H9 (cell line): Measurements from ENCODE around the gene ASCC2. TPM values are rescaled to one million over a fixed set of nuclear protein-coding genes. Genes with fewer than 3 reads are reported as not detected.

ENCODE experiments used
- DNase-seq: peaks from one replicate; pipeline ENCODE4 v3.0.0-alpha.2; 2017
- H2AFZ ChIP-seq: one replicate; pipeline ENCODE4 v1.6.1; 2013; ENCODE audit warnings: mild to moderate bottlenecking, low read length, control low read depth, moderate library complexity
- H2AK5ac ChIP-seq: 2 replicates; pipeline ENCODE4 v1.6.1; 2013; ENCODE audit warnings: low read length, control low read depth, mixed read lengths; ENCODE audit not compliant: insufficient read length
- H2BK120ac ChIP-seq: one replicate; pipeline ENCODE4 v1.6.1; 2013; ENCODE audit warnings: low read depth, mild to moderate bottlenecking, low read length, control low read depth, inconsistent platforms; ENCODE audit not compliant: poor library complexity, severe bottlenecking
- H2BK12ac ChIP-seq: 2 replicates; pipeline ENCODE4 v1.6.1; 2013; ENCODE audit warnings: low read length, control low read depth, mixed read lengths, low read depth; ENCODE audit not compliant: insufficient read length
- H2BK15ac ChIP-seq: 2 replicates; pipeline ENCODE4 v1.6.1; 2013; ENCODE audit warnings: low read depth, low read length, control low read depth
- H2BK20ac ChIP-seq: one replicate; pipeline ENCODE4 v1.6.1; 2013; ENCODE audit warnings: low read depth, mild to moderate bottlenecking, low read length, control low read depth, inconsistent platforms; ENCODE audit not compliant: poor library complexity, severe bottlenecking
- H2BK5ac ChIP-seq: 2 replicates; pipeline ENCODE4 v1.6.1; 2013; ENCODE audit warnings: low read length, control low read depth, mixed read lengths; ENCODE audit not compliant: insufficient read length
- H3K14ac ChIP-seq: 2 replicates; pipeline ENCODE4 v1.6.1; 2013; ENCODE audit warnings: low read length, control low read depth; ENCODE audit not compliant: insufficient read depth
- H3K18ac ChIP-seq: 2 replicates; pipeline ENCODE4 v1.6.1; 2013; ENCODE audit warnings: low read depth, mild to moderate bottlenecking, mixed read lengths, low read length, control low read depth; ENCODE audit not compliant: insufficient read length
- H3K23ac ChIP-seq: 2 replicates; pipeline ENCODE4 v1.6.1; 2013; ENCODE audit warnings: low read length, control low read depth, mixed read lengths, low read depth; ENCODE audit not compliant: insufficient read length
- H3K23me2 ChIP-seq: 2 replicates; pipeline ENCODE4 v1.6.1; 2013; ENCODE audit warnings: low read depth, mild to moderate bottlenecking, mixed read lengths, low read length, control low read depth; ENCODE audit not compliant: insufficient read length, poor library complexity, severe bottlenecking
- H3K27ac ChIP-seq: 2 replicates; pipeline ENCODE4 v1.5.1; 2013; ENCODE audit warnings: low read length, control low read depth, mixed read lengths, low read depth; ENCODE audit not compliant: insufficient read length
- H3K27me3 ChIP-seq: 2 replicates; pipeline ENCODE4 v1.6.1; 2013; ENCODE audit warnings: low read length, control low read depth, inconsistent platforms; ENCODE audit not compliant: insufficient read depth
- H3K4ac ChIP-seq: 2 replicates; pipeline ENCODE4 v1.6.1; 2013; ENCODE audit warnings: low read depth, mild to moderate bottlenecking, control low read depth, inconsistent platforms, low read length, moderate library complexity
- H3K4me1 ChIP-seq: 2 replicates; pipeline ENCODE4 v1.6.1; 2013; ENCODE audit warnings: low read length, control low read depth, inconsistent platforms; ENCODE audit not compliant: insufficient read depth
- H3K4me2 ChIP-seq: 2 replicates; pipeline ENCODE4 v1.6.1; 2013; ENCODE audit warnings: low read length, control low read depth, mixed read lengths; ENCODE audit not compliant: insufficient read length, insufficient read depth
- H3K56ac ChIP-seq: 2 replicates; pipeline ENCODE4 v1.6.1; 2013; ENCODE audit warnings: low read depth, mild to moderate bottlenecking, mixed read lengths, low read length, control low read depth; ENCODE audit not compliant: insufficient read length
- H3K79me1 ChIP-seq: 2 replicates; pipeline ENCODE4 v1.6.1; 2013; ENCODE audit warnings: low read depth, mild to moderate bottlenecking, moderate library complexity, low read length, control low read depth, inconsistent platforms; ENCODE audit not compliant: insufficient read depth, poor library complexity, severe bottlenecking
- H3K79me2 ChIP-seq: 2 replicates; pipeline ENCODE4 v1.6.1; 2013; ENCODE audit warnings: low read length, control low read depth, inconsistent platforms; ENCODE audit not compliant: insufficient read depth
- H3K9ac ChIP-seq: 2 replicates; pipeline ENCODE4 v1.6.1; 2013; ENCODE audit warnings: low read length, control low read depth, mixed read lengths; ENCODE audit not compliant: insufficient read length; ENCODE audit errors: extremely low read depth
- H3K9me3 ChIP-seq: one replicate; pipeline ENCODE4 v1.6.1; 2013; ENCODE audit warnings: low read depth, low read length, inconsistent platforms; ENCODE audit not compliant: control insufficient read depth
- H3T11ph ChIP-seq: one replicate; pipeline ENCODE4 v1.6.1; 2013; ENCODE audit warnings: mild to moderate bottlenecking, low read length, control low read depth, inconsistent platforms
- H4K20me1 ChIP-seq: one replicate; pipeline ENCODE4 v1.6.1; 2013; ENCODE audit not compliant: control insufficient read depth, insufficient read length, insufficient read depth
- H4K5ac ChIP-seq: 2 replicates; pipeline ENCODE4 v1.6.1; 2013; ENCODE audit warnings: low read depth, mild to moderate bottlenecking, mixed read lengths, low read length, control low read depth; ENCODE audit not compliant: insufficient read length
- H4K8ac ChIP-seq: replicated peaks from 2 replicates; pipeline ENCODE4 v1.6.1; 2013; ENCODE audit warnings: low read length, control low read depth, mixed read lengths, low read depth; ENCODE audit not compliant: insufficient read length
- H4K91ac ChIP-seq: 2 replicates; pipeline ENCODE4 v1.6.1; 2013; ENCODE audit warnings: low read depth, mild to moderate bottlenecking, moderate library complexity, mixed read lengths, low read length, control low read depth; ENCODE audit not compliant: insufficient read length
- H3K27ac Mint-ChIP-seq, 3 experiments: 2 replicates in 2 of 3; 3 replicates in 1 of 3; pipeline ENCODE4 v1.8.0; 2020 to 2021; ENCODE audit warnings: mixed read lengths in 3 of 3, mild to moderate bottlenecking in 1 of 3, moderate library complexity in 1 of 3
- H3K27me3 Mint-ChIP-seq: 2 replicates; pipeline ENCODE4 v1.8.0; 2021; ENCODE audit warnings: low read depth, mild to moderate bottlenecking, moderate library complexity, mixed read lengths
- H3K36me3 Mint-ChIP-seq, 3 experiments: 2 replicates in 2 of 3; 3 replicates in 1 of 3; pipeline ENCODE4 v1.8.0; 2020 to 2021; ENCODE audit warnings: low read depth in 3 of 3, mixed read lengths in 3 of 3; ENCODE audit not compliant: insufficient read depth in 1 of 3
- H3K4me1 Mint-ChIP-seq, 2 experiments: 2 replicates each; pipeline ENCODE4 v1.8.0; 2020; ENCODE audit warnings: mixed read lengths in 2 of 2
- H3K4me3 Mint-ChIP-seq, 2 experiments: 2 replicates in 1 of 2; 3 replicates in 1 of 2; pipeline ENCODE4 v1.8.0; 2020 to 2021; ENCODE audit warnings: mild to moderate bottlenecking in 2 of 2, mixed read lengths in 2 of 2, moderate library complexity in 1 of 2
- H3K9me3 Mint-ChIP-seq, 2 experiments: 2 replicates in 1 of 2; 3 replicates in 1 of 2; pipeline ENCODE4 v1.8.0; 2020; ENCODE audit warnings: mild to moderate bottlenecking in 2 of 2, mixed read lengths in 2 of 2, moderate library complexity in 1 of 2
- CTCF ChIP-seq: fragments of 200-600 bp; sonication (generic); conservative IDR thresholded peaks from 3 replicates; pipeline ENCODE4 v1.8.0; 2021; ENCODE audit warnings: antibody characterized with exemption, mild to moderate bottlenecking
- WGBS: extraction: QIAGEN DNeasy Blood & Tissue Kit; methylation state at CpG from one replicate; pipeline ENCODE4 v1.1.7; 2013; ENCODE audit warnings: missing lambda C conversion rate, low lambda C conversion rate, mixed read lengths; ENCODE audit not compliant: insufficient read length; ENCODE audit errors: extremely low coverage; 5-methylcytosine and 5-hydroxymethylcytosine counted together
- total RNA-seq: library from RNA; stranded (reverse); gene quantifications from 2 replicates; pipeline ENCODE4 v1.2.1, GENCODE V29; 2021

The ASCC2 gene
- total RNA-seq, 1 experiment from 2014 or later: 48.2 TPM

GRCh38 chr22:29814003-29814402 lies 24.1 kb downstream of the ASCC2 start:
- H3K23me2 ChIP-seq: no peaks in the 10 kb centered on the region
- DNase-seq: no peak
- no peaks in the 10 kb centered on the region for H4K20me1 ChIP-seq
- no peak overlapping the region for H3K18ac ChIP-seq
- H2BK12ac ChIP-seq: no peak overlapping the region
- peaks cover 0 to 11% of the 10 kb centered on the region in 2 experiments; a peak in 2 of 4 replicates for H3K4me1 Mint-ChIP-seq
- peaks cover 4 to 74% (median 60%) of the 10 kb centered on the region in 3 experiments; a peak in 6 of 7 replicates for H3K36me3 Mint-ChIP-seq
- no peak overlapping the region for H2BK15ac ChIP-seq
- no peak overlapping the region for H3K9ac ChIP-seq
- no peak for TF ChIP-seq CTCF
- H3K4me1 ChIP-seq: no peaks in the 10 kb centered on the region
- no peak overlapping the region for H4K5ac ChIP-seq
- no peak overlapping the region for H2BK120ac ChIP-seq
- no peak overlapping the region for H3K27ac Mint-ChIP-seq
- no peak overlapping the region for H3K23ac ChIP-seq
- H3K27me3 Mint-ChIP-seq: peaks cover 2% of the 10 kb centered on the region; the same call in 1 of the 2 replicates
- no peak overlapping the region for H2BK20ac ChIP-seq
- H3K9me3 ChIP-seq: no peaks in the 10 kb centered on the region
- no CpG with 5 or more reads among the region's 5 CpGs for WGBS
- H3K56ac ChIP-seq: no peak overlapping the region
- no peak overlapping the region for H3K4me2 ChIP-seq
- H4K8ac ChIP-seq: no peak overlapping the region
- H3K4me3 Mint-ChIP-seq: no peak overlapping the region
- no peak overlapping the region for H2AK5ac ChIP-seq
- H2AFZ ChIP-seq: no peak overlapping the region
- H3K27ac ChIP-seq: no peak overlapping the region
- H4K91ac ChIP-seq: no peak overlapping the region
- no peaks in the 10 kb centered on the region for H3K79me2 ChIP-seq
- no peaks in the 10 kb centered on the region for H3K9me3 Mint-ChIP-seq
- H3K27me3 ChIP-seq: no peaks in the 10 kb centered on the region
- H3T11ph ChIP-seq: no peak overlapping the region
- H3K14ac ChIP-seq: no peak overlapping the region
- H3K79me1 ChIP-seq: no peaks in the 10 kb centered on the region
- no peak overlapping the region for H2BK5ac ChIP-seq
- no peak overlapping the region for H3K4ac ChIP-seq
